Choroid plexus epithelial cell (primary cell): ENCODE data around the gene HMCN1.
A peak's percentile ranks its signal among the peaks of the same experiment; 100 is the strongest.

Experiments used
- DNase-seq: peaks from one replicate; pipeline ENCODE4 v3.0.0-alpha.2; 2010; ENCODE audit warnings: low read depth
- H3K4me3 ChIP-seq: 2 replicates; pipeline ENCODE4 v1.5.1; 2011; ENCODE audit warnings: low read depth, mild to moderate bottlenecking, control low read depth, low read length, moderate library complexity
- CTCF ChIP-seq: conservative IDR thresholded peaks from 2 replicates; pipeline ENCODE4 v1.5.1; 2011; ENCODE audit warnings: low read depth, mild to moderate bottlenecking, control low read depth, inconsistent platforms, low read length, moderate library complexity

Gene HMCN1

GRCh38 chr1:185972096-185972850 lies 238.1 kb downstream of the HMCN1 start:
- DNase-seq = no peak
- H3K4me3 ChIP-seq = no peak overlapping the region
- no peak for TF ChIP-seq CTCF

- H3K4me3 ChIP-seq = no peak overlapping the region
- DNase-seq = peak; percentile 96
- no peak for TF ChIP-seq CTCF
These were observed 239.5 kb downstream of the HMCN1 start for GRCh38 chr1:185973645-185974044.

GRCh38 chr1:185974367-185975170 lies 240.4 kb downstream of the HMCN1 start:
- TF ChIP-seq CTCF = no peak
- H3K4me3 ChIP-seq = no peak overlapping the region
- DNase-seq = peak; percentile 12

- TF ChIP-seq CTCF = no peak
- no peak overlapping the region for H3K4me3 ChIP-seq
- no peak for DNase-seq
These were observed 246.7 kb downstream of the HMCN1 start for GRCh38 chr1:185980891-185981290.

GRCh38 chr1:185984113-185984836 lies 250.1 kb downstream of the HMCN1 start:
- TF ChIP-seq CTCF = no peak
- peak; percentile 56 for DNase-seq
- no peak overlapping the region for H3K4me3 ChIP-seq

GRCh38 chr1:185987611-185988321 lies 253.6 kb downstream of the HMCN1 start:
- no peak for TF ChIP-seq CTCF
- no peak overlapping the region for H3K4me3 ChIP-seq
- no peak for DNase-seq
